ENCODE data around the gene RAB5IF.
A peak's percentile ranks its signal among the peaks of the same experiment; 100 is the strongest.

RAB5IF gene

DNA sequence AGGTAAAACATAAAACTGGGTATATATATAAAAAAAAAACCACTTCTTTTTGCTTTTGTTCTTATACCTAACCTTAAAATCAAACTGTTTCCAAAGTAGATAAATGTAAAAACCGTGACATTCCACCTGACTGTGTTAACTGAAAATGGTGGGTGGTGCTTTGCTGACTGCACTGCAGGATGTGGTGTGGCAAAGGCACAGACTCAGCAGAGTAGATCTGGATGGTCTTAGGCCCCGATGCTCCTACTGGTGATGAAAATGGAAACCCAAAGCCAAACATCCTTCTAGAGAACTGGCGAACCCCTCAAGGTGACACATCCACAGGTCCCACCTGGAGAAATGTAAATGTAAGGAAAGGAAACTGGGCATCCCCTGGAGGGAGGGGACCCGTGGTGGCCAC is 23.3 kb upstream of the RAB5IF start:
- H3K9me3 ChIP-seq (ENCODE audit: control insufficient read depth, low read length): no peaks in the 10 kb centered on the region
- H3K23ac ChIP-seq (ENCODE audit: low read length in 2 of 2): no peak overlapping the region
- H2BK15ac ChIP-seq (ENCODE audit: low read depth, poor library complexity, severe bottlenecking): no peak overlapping the region
- H2BK12ac ChIP-seq (ENCODE audit: low read length in 2 of 2): no peak overlapping the region
- H3K4me1 ChIP-seq (ENCODE audit: control insufficient read depth, insufficient read depth, low read depth, low read length): peaks cover 9% of the 10 kb centered on the region
- no peak overlapping the region for H4K91ac ChIP-seq (ENCODE audit: low read length)
- H3K4me2 ChIP-seq (ENCODE audit: low read length, poor library complexity, severe bottlenecking): no peak overlapping the region
- no peak overlapping the region for H3K4me3 ChIP-seq (ENCODE audit: insufficient read depth in 1 of 2, low read depth in 1 of 2, low read length in 2 of 2)
- no peak overlapping the region for H2BK5ac ChIP-seq (ENCODE audit: low read depth, low read length, poor library complexity, severe bottlenecking)
- no peak overlapping the region for H3K27ac ChIP-seq (ENCODE audit: low read length, poor library complexity, severe bottlenecking)
- no peak overlapping the region for H3K4ac ChIP-seq (ENCODE audit: low read depth in 1 of 2, low read length in 2 of 2)
- peaks cover 0 to 50% of the 10 kb centered on the region in 2 experiments for H3K36me3 ChIP-seq (ENCODE audit: control insufficient read depth in 1 of 2, insufficient read depth in 2 of 2, low read depth in 1 of 2, low read length in 2 of 2)
- no peak overlapping the region for H3K18ac ChIP-seq (ENCODE audit: low read depth in 1 of 2, low read length in 2 of 2)
- H2AK5ac ChIP-seq (ENCODE audit: low read length, severe bottlenecking): no peak overlapping the region
- no peak overlapping the region for H3K9ac ChIP-seq (ENCODE audit: low read length)
- no peak overlapping the region for H3K14ac ChIP-seq (ENCODE audit: low read length in 2 of 2)
- peaks cover 0 to 10% of the 10 kb centered on the region in 2 experiments for H3K27me3 ChIP-seq (ENCODE audit: control insufficient read depth in 1 of 2, insufficient read depth in 1 of 2, low read length in 2 of 2)
- H2BK120ac ChIP-seq (ENCODE audit: low read depth, low read length): no peak overlapping the region
- H3K79me1 ChIP-seq (replicated peaks; ENCODE audit: low read length, poor library complexity, severe bottlenecking): peaks cover 31% of the 10 kb centered on the region
- no peak overlapping the region for H4K8ac ChIP-seq (ENCODE audit: low read length)
- WGBS: 89% methylated on average over 3 of the region's 4 CpGs
- no peak overlapping the region for H2AFZ ChIP-seq (ENCODE audit: low read depth, low read length)
- DNase-seq: no peak

- no peaks in the 10 kb centered on the region for H3K9me3 ChIP-seq (ENCODE audit: control insufficient read depth, low read length)
- H3K4me1 ChIP-seq (ENCODE audit: control insufficient read depth, insufficient read depth, low read depth, low read length): peaks cover 9% of the 10 kb centered on the region
- H2BK12ac ChIP-seq (ENCODE audit: low read length in 2 of 2): no peak overlapping the region
- peaks cover 0 to 53% of the 10 kb centered on the region in 2 experiments for H3K36me3 ChIP-seq (ENCODE audit: control insufficient read depth in 1 of 2, insufficient read depth in 2 of 2, low read depth in 1 of 2, low read length in 2 of 2)
- H2AK5ac ChIP-seq (ENCODE audit: low read length, severe bottlenecking): no peak overlapping the region
- no peak overlapping the region for H3K4me2 ChIP-seq (ENCODE audit: low read length, poor library complexity, severe bottlenecking)
- DNase-seq: no peak
- no peak overlapping the region for H2BK15ac ChIP-seq (ENCODE audit: low read depth, poor library complexity, severe bottlenecking)
- H2AFZ ChIP-seq (ENCODE audit: low read depth, low read length): no peak overlapping the region
- H3K9ac ChIP-seq (ENCODE audit: low read length): no peak overlapping the region
- no peak overlapping the region for H2BK5ac ChIP-seq (ENCODE audit: low read depth, low read length, poor library complexity, severe bottlenecking)
- H3K79me1 ChIP-seq (replicated peaks; ENCODE audit: low read length, poor library complexity, severe bottlenecking): peaks cover 31% of the 10 kb centered on the region
- H4K91ac ChIP-seq (ENCODE audit: low read length): no peak overlapping the region
- H3K27ac ChIP-seq (ENCODE audit: low read length, poor library complexity, severe bottlenecking): no peak overlapping the region
- no peak overlapping the region for H3K4me3 ChIP-seq (ENCODE audit: insufficient read depth in 1 of 2, low read depth in 1 of 2, low read length in 2 of 2)
- no peak overlapping the region for H3K14ac ChIP-seq (ENCODE audit: low read length in 2 of 2)
- H3K23ac ChIP-seq (ENCODE audit: low read length in 2 of 2): no peak overlapping the region
- 94% methylated on average over 4 of the region's 4 CpGs for WGBS
- H4K8ac ChIP-seq (ENCODE audit: low read length): no peak overlapping the region
- H3K27me3 ChIP-seq (ENCODE audit: control insufficient read depth in 1 of 2, insufficient read depth in 1 of 2, low read length in 2 of 2): peaks cover 0 to 13% of the 10 kb centered on the region in 2 experiments
- H2BK120ac ChIP-seq (ENCODE audit: low read depth, low read length): no peak overlapping the region
- no peak overlapping the region for H3K4ac ChIP-seq (ENCODE audit: low read depth in 1 of 2, low read length in 2 of 2)
- no peak overlapping the region for H3K18ac ChIP-seq (ENCODE audit: low read depth in 1 of 2, low read length in 2 of 2)
These were observed 22.8 kb upstream of the RAB5IF start for GRCh38 chr20:36582821-36583220.

DNA sequence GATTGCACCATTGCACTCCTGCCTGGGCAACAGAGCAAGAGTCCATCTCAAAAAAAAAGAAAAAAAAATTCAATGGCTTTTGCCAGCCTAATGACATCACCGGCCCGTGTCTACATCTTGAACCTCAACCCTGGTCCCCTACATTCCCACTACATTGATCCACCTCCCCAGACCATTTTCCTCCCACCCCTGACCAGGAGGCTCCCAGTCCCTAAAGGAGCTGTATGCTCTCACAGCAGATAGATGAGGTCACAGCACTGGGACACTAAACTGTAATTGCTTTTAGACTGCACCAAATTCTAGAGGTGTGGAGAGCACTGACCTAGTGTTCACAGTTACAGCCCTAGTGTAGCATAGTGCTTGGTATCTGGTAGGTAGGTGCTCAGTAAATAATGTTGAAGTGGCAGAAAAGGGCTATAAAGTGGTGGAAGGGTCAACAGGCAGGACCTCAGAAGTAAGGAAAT is 21.5 kb upstream of the RAB5IF start:
- Histone ChIP-seq H2BK12ac (ENCODE audit: low read length in 2 of 2) (no peak overlapping the region), H2AFZ (ENCODE audit: low read depth, low read length) (no peak overlapping the region), H3K18ac (ENCODE audit: low read depth in 1 of 2, low read length in 2 of 2) (no peak overlapping the region), H2BK15ac (ENCODE audit: low read depth, poor library complexity, severe bottlenecking) (no peak overlapping the region), H3K14ac (ENCODE audit: low read length in 2 of 2) (no peak overlapping the region), H2BK120ac (ENCODE audit: low read depth, low read length) (no peak overlapping the region), H4K91ac (ENCODE audit: low read length) (no peak overlapping the region), H3K36me3 (ENCODE audit: control insufficient read depth in 1 of 2, insufficient read depth in 2 of 2, low read depth in 1 of 2, low read length in 2 of 2) (peaks cover 0 to 55% of the 10 kb centered on the region in 2 experiments), H4K8ac (ENCODE audit: low read length) (no peak overlapping the region), H3K23ac (ENCODE audit: low read length in 2 of 2) (no peak overlapping the region), H3K4me1 (ENCODE audit: control insufficient read depth, insufficient read depth, low read depth, low read length) (peaks cover 9% of the 10 kb centered on the region), H2AK5ac (ENCODE audit: low read length, severe bottlenecking) (no peak overlapping the region), H3K27ac (ENCODE audit: low read length, poor library complexity, severe bottlenecking) (no peak overlapping the region), H3K4me2 (ENCODE audit: low read length, poor library complexity, severe bottlenecking) (no peak overlapping the region), H3K9ac (ENCODE audit: low read length) (no peak overlapping the region), H3K9me3 (ENCODE audit: control insufficient read depth, low read length) (no peaks in the 10 kb centered on the region), H3K4ac (ENCODE audit: low read depth in 1 of 2, low read length in 2 of 2) (no peak overlapping the region), H3K27me3 (ENCODE audit: control insufficient read depth in 1 of 2, insufficient read depth in 1 of 2, low read length in 2 of 2) (peaks cover 0 to 19% of the 10 kb centered on the region in 2 experiments), H2BK5ac (ENCODE audit: low read depth, low read length, poor library complexity, severe bottlenecking) (no peak overlapping the region), H3K79me1 (replicated peaks; ENCODE audit: low read length, poor library complexity, severe bottlenecking) (peaks cover 28% of the 10 kb centered on the region), H3K4me3 (ENCODE audit: insufficient read depth in 1 of 2, low read depth in 1 of 2, low read length in 2 of 2) (no peak overlapping the region)
- no peak for DNase-seq
- 92% methylated on average over 2 of the region's 2 CpGs for WGBS

- Histone ChIP-seq H3K9me3 (ENCODE audit: control insufficient read depth, low read length) (no peaks in the 10 kb centered on the region), H3K4ac (ENCODE audit: low read depth in 1 of 2, low read length in 2 of 2) (no peak overlapping the region), H2BK15ac (ENCODE audit: low read depth, poor library complexity, severe bottlenecking) (no peak overlapping the region), H3K23ac (ENCODE audit: low read length in 2 of 2) (no peak overlapping the region), H3K4me3 (ENCODE audit: insufficient read depth in 1 of 2, low read depth in 1 of 2, low read length in 2 of 2) (no peak overlapping the region), H3K36me3 (ENCODE audit: control insufficient read depth in 1 of 2, insufficient read depth in 2 of 2, low read depth in 1 of 2, low read length in 2 of 2) (peaks cover 0 to 59% of the 10 kb centered on the region in 2 experiments), H2BK5ac (ENCODE audit: low read depth, low read length, poor library complexity, severe bottlenecking) (no peak overlapping the region), H2AFZ (ENCODE audit: low read depth, low read length) (no peak overlapping the region), H3K27me3 (ENCODE audit: control insufficient read depth in 1 of 2, insufficient read depth in 1 of 2, low read length in 2 of 2) (peaks cover 0 to 24% of the 10 kb centered on the region in 2 experiments), H3K79me1 (replicated peaks; ENCODE audit: low read length, poor library complexity, severe bottlenecking) (peaks cover 27% of the 10 kb centered on the region), H3K9ac (ENCODE audit: low read length) (no peak overlapping the region), H3K14ac (ENCODE audit: low read length in 2 of 2) (no peak overlapping the region), H3K4me2 (ENCODE audit: low read length, poor library complexity, severe bottlenecking) (no peak overlapping the region), H3K27ac (ENCODE audit: low read length, poor library complexity, severe bottlenecking) (no peak overlapping the region), H4K8ac (ENCODE audit: low read length) (peak overlapping the region; percentile 9), H2BK120ac (ENCODE audit: low read depth, low read length) (no peak overlapping the region), H4K91ac (ENCODE audit: low read length) (peak overlapping the region; percentile 32), H3K4me1 (ENCODE audit: control insufficient read depth, insufficient read depth, low read depth, low read length) (peaks cover 3% of the 10 kb centered on the region), H3K18ac (ENCODE audit: low read depth in 1 of 2, low read length in 2 of 2) (no peak overlapping the region), H2AK5ac (ENCODE audit: low read length, severe bottlenecking) (no peak overlapping the region), H2BK12ac (ENCODE audit: low read length in 2 of 2) (no peak overlapping the region)
- 74% methylated on average over 6 of the region's 8 CpGs for WGBS
- peak; percentile 31 for DNase-seq
These were observed 20.0 kb upstream of the RAB5IF start for GRCh38 chr20:36585410-36586125.

Data from mesenchymal stem cell (in vitro differentiated cells and primary cell).